Pancreas (tissue), 10 donors: ENCODE measurements around the gene ACHE. TPM values are rescaled to one million over a fixed set of nuclear protein-coding genes. Genes with fewer than 3 reads are reported as not detected.

Experiments used
- ATAC-seq, 4 donors: fragments of 200-7000 bp; cut with Tn5 transposase; one replicate each; pipeline versions ENCODE4 v1.8.0 to v1.9.1; 2020; ENCODE audit warnings: mild to moderate bottlenecking in 4 of 4, moderate library complexity in 4 of 4
- DNase-seq, 6 donors: peaks; one replicate each; pipeline ENCODE4 v3.0.0-alpha.2; 2020
- FAIRE-seq: peaks from 2 replicates; lab custom pipeline; 2012; peaks lifted over from hg19 to GRCh38; lab: Jason Lieb, UNC
- H3K27ac ChIP-seq, 4 donors: fragments of 200-600 bp; sonication (generic); 1 replicate in 3 of 4; 2 replicates in 1 of 4; pipeline versions ENCODE4 v1.5.0 to v1.8.0; 2020
- H3K27me3 ChIP-seq, 4 donors: fragments of 200-600 bp; one replicate each; pipeline ENCODE4 v1.8.0; 2021
- H3K36me3 ChIP-seq, 3 donors: fragments of 200-600 bp; sonication (generic) in 1 of 3; one replicate each; pipeline versions ENCODE4 v1.5.0 to v1.8.0; 2020 to 2021
- H3K4me1 ChIP-seq, 3 donors: fragments of 200-600 bp; one replicate each; pipeline ENCODE4 v1.8.0; 2021
- H3K4me3 ChIP-seq, 4 donors: fragments of 200-600 bp; sonication (generic) in 2 of 4; one replicate each; pipeline versions ENCODE4 v1.5.0 to v1.8.0; 2020 to 2021
- H3K9me3 ChIP-seq, 4 donors: fragments of 200-600 bp; one replicate each; pipeline ENCODE4 v1.8.0; 2021
- CTCF ChIP-seq, 4 donors: fragments of 200-600 bp; sonication (generic) in 3 of 4; IDR thresholded peaks; one replicate each; pipeline versions ENCODE4 v1.5.0 to v1.8.0; 2021; ENCODE audit warnings: antibody characterized with exemption in 4 of 4
- WGBS, 2 donors: extraction: QIAGEN DNeasy Blood & Tissue Kit; methylation state at CpG; one replicate each; pipeline ENCODE4 v1.1.7; 2013; 5-methylcytosine and 5-hydroxymethylcytosine counted together
- intact Hi-C, 3 donors: fragments of 100-400 bp; cut with DNase I; formaldehyde crosslinking; loops; one replicate each; pipeline versions ENCODE4 v1.11.1 to v1.14.2; 2022
- microRNA-seq, 2 donors: library from miRNA; unstranded; fragments of <30 nt; microRNA quantifications; one replicate each; pipeline versions ENCODE4 to v1.1.0, GENCODE V29; 2019 to 2020
- polyA plus RNA-seq, 2 donors: library from polyadenylated mRNA; stranded (reverse); fragments of 200-250 nt; gene quantifications; one replicate each; pipeline ENCODE4 v1.2.3, GENCODE V29; 2013
- total RNA-seq, 6 donors: library from RNA; stranded (reverse); fragmentation: NEBNext Ultra II Directional in 4 of 6; extraction: Animal tissue kit (Norgen Biotek cat#: 25700) in 4 of 6; gene quantifications; one replicate each; pipeline versions ENCODE4 v1.2.1 to v1.2.4, GENCODE V29; 2021 to 2023
- donor health status: healthy with polysubstance abuse.
- donor health status: DM: no; HTN: no; CAD: no; lungs with moderate emphysema.
- donor health status: DM: no; HTN: no; CAD: no.
- donor health status: control.
- donor health status: control.
- donor health status: Bipolar disorder and iron deficiency.
- donor health status: DM: yes; HTN: yes; CAD: no.
- donor health status: DM: no; HTN: no; CAD: no.
- donor health status: DM: no; HTN: no; CAD: no.
- donor health status: DM: yes; HTN: yes; CAD: no.

Gene ACHE
- total and polyA plus RNA-seq, 8 donors: 1.2 to 10.9 (median 3.2) TPM

- no peaks in the 10 kb centered on the region for H3K9me3 ChIP-seq
- no peaks in the 10 kb centered on the region for H3K27me3 ChIP-seq
- TF ChIP-seq CTCF (IDR thresholded peaks at IDR 0.05): peak; percentile 55 to 86 (median 80)
- DNase-seq (peak; percentile 85 to 95 (median 88)), FAIRE-seq (no peak), ATAC-seq (peak; percentile 98 to 100 (median 100))
- no peaks in the 10 kb centered on the region for H3K36me3 ChIP-seq
- intact Hi-C loops: loop anchor here in 1 of 3 donors (5.0 to 10.0 kb wide), 2 partner anchors 55 to 147 kb away; partner anchors contain the start of gene POP7
- H3K27ac ChIP-seq: peak within 1 kb of the TSS in 3 of 4 donors; percentile 10 to 31 (median 13)
- H3K4me1 ChIP-seq: peaks cover 0 to 9% (median 0%) of the 10 kb centered on the region in 3 donors
- WGBS, 2 donors: 0 to 1% methylated on average over 55 to 71 of the region's 71 CpGs
- H3K4me3 ChIP-seq: peak within 1 kb of the TSS; percentile 34 to 67 (median 57)
Observed at GRCh38 chr7:100852048-100852872, 43.4 kb downstream of the ACHE start, which contains the start of gene SLC12A9. Gene SLC12A9, plus strand, starts transcription at chr7:100852713. Its CDS starts 1,485 bp downstream, at chr7:100854198.

- intact Hi-C loops: no loop called here
- peak in 1 of 6 donors; percentile 7 for DNase-seq
- 96 to 99% methylated on average over 4 of the region's 4 CpGs for WGBS, 2 donors
- H3K9me3 ChIP-seq: no peaks in the 10 kb centered on the region
- no peak for FAIRE-seq
- H3K36me3 ChIP-seq: no peaks in the 10 kb centered on the region
- ATAC-seq: no peak
- no peak for TF ChIP-seq CTCF (IDR thresholded peaks at IDR 0.05)
- no peak overlapping the region for H3K4me3 ChIP-seq
- H3K27me3 ChIP-seq: no peaks in the 10 kb centered on the region
- H3K27ac ChIP-seq: no peak overlapping the region
- peaks cover 0 to 4% (median 0%) of the 10 kb centered on the region in 3 donors for H3K4me1 ChIP-seq
Observed at GRCh38 chr7:100847360-100847759, 48.3 kb downstream of the ACHE start.

GRCh38 chr7:100840470-100841100 lies 55.1 kb downstream of the ACHE start:
- Histone ChIP-seq H3K27me3 (no peaks in the 10 kb centered on the region), H3K27ac (no peak overlapping the region), H3K4me1 (peaks cover 0 to 4% (median 0%) of the 10 kb centered on the region in 3 donors), H3K9me3 (no peaks in the 10 kb centered on the region), H3K36me3 (no peaks in the 10 kb centered on the region), H3K4me3 (no peak overlapping the region)
- ATAC-seq (no peak), FAIRE-seq (no peak), DNase-seq (no peak)
- TF ChIP-seq CTCF (IDR thresholded peaks at IDR 0.05): no peak
- 51 to 52% methylated on average over 8 of the region's 8 CpGs for WGBS, 2 donors
- intact Hi-C loops: no loop called here

Small RNA genes within 50 kb of the gene (microRNA-seq; reads per million reads assigned to microRNA genes)
- gene MIR6875: 0 to 0.39 reads per million in 2 donors

Other genes starting within 250 kb of the ACHE start
- gene ACTL6B, start 239.4 kb downstream of the ACHE start, total RNA-seq: under 1 TPM; 0.23 to 0.98 (median 0.57) TPM
- 1 to 10 TPM; 1.7 to 7.7 TPM for gene ACTL6B, start 239.4 kb downstream of the ACHE start, polyA plus RNA-seq
- 100 to 1,000 TPM in 5 of 6 donors, 10 to 100 TPM in 1; 84.7 to 118 (median 104) TPM for gene GNB2, start 222.1 kb downstream of the ACHE start, total RNA-seq
- 100 to 1,000 TPM in 1 of 2 donors, 10 to 100 TPM in 1; 82.2 to 151 TPM for gene GNB2, start 222.1 kb downstream of the ACHE start, polyA plus RNA-seq
- gene GIGYF1, start 201.6 kb downstream of the ACHE start, total RNA-seq: 10 to 100 TPM; 19.2 to 33.9 (median 26.9) TPM
- 10 to 100 TPM; 48.8 to 76.2 TPM for gene GIGYF1, start 201.6 kb downstream of the ACHE start, polyA plus RNA-seq
- gene POP7, start 189.8 kb downstream of the ACHE start, total RNA-seq: 10 to 100 TPM; 10.5 to 19.2 (median 13.8) TPM
- gene POP7, start 189.8 kb downstream of the ACHE start, polyA plus RNA-seq: 10 to 100 TPM; 20.5 to 26.1 TPM
- gene EPO, start 175.4 kb downstream of the ACHE start, total RNA-seq: 1 to 10 TPM; 1.6 to 5.5 (median 3.9) TPM
- 1 to 10 TPM; 1.8 to 5.9 TPM for gene EPO, start 175.4 kb downstream of the ACHE start, polyA plus RNA-seq
- under 1 TPM in 3 of 6 donors, not detected in 3; 0.03 to 0.05 (median 0.03) TPM for gene ZAN, start 162.3 kb downstream of the ACHE start, total RNA-seq
- under 1 TPM; 0.02 to 0.04 TPM for gene ZAN, start 162.3 kb downstream of the ACHE start, polyA plus RNA-seq
- gene EPHB4, start 68.4 kb downstream of the ACHE start, total RNA-seq: 10 to 100 TPM; 21.8 to 32.9 (median 27.5) TPM
- 10 to 100 TPM; 15.8 to 20.5 TPM for gene EPHB4, start 68.4 kb downstream of the ACHE start, polyA plus RNA-seq
- gene SLC12A9, start 43.2 kb downstream of the ACHE start, total RNA-seq: 10 to 100 TPM; 11.9 to 20.8 (median 13.9) TPM
- gene SLC12A9, start 43.2 kb downstream of the ACHE start, polyA plus RNA-seq: 10 to 100 TPM; 34.4 to 34.6 TPM
- 10 to 100 TPM; 24.1 to 36.6 (median 33.1) TPM for gene TRIP6, start 28.5 kb downstream of the ACHE start, total RNA-seq
- gene TRIP6, start 28.5 kb downstream of the ACHE start, polyA plus RNA-seq: 10 to 100 TPM; 41.7 to 57.6 TPM
- gene SRRT, start 20.8 kb downstream of the ACHE start, total RNA-seq: 10 to 100 TPM; 39.2 to 83.5 (median 50.0) TPM
- gene SRRT, start 20.8 kb downstream of the ACHE start, polyA plus RNA-seq: 100 to 1,000 TPM; 139 to 179 TPM
- gene UFSP1, start 6.2 kb downstream of the ACHE start, total RNA-seq: 1 to 10 TPM in 5 of 6 donors, under 1 TPM in 1; 0.83 to 3.2 (median 2.1) TPM
- gene UFSP1, start 6.2 kb downstream of the ACHE start, polyA plus RNA-seq: 1 to 10 TPM; 5.2 to 6.3 TPM
- gene MUC3A, start 53.6 kb upstream of the ACHE start, total RNA-seq: 1 to 10 TPM; 1.6 to 8.7 (median 2.2) TPM
- 1 to 10 TPM in 1 of 2 donors, under 1 TPM in 1; 0.53 to 1.2 TPM for gene MUC3A, start 53.6 kb upstream of the ACHE start, polyA plus RNA-seq
- under 1 TPM in 4 of 6 donors, not detected in 2; 0.03 to 0.70 (median 0.41) TPM for gene MUC12, start 73.7 kb upstream of the ACHE start, total RNA-seq
- under 1 TPM; 0.38 to 0.80 TPM for gene MUC12, start 73.7 kb upstream of the ACHE start, polyA plus RNA-seq
- gene MUC17, start 124.2 kb upstream of the ACHE start, total RNA-seq: under 1 TPM in 2 of 6 donors, not detected in 4; under 0.01 to 0.03 TPM
- gene MUC17, start 124.2 kb upstream of the ACHE start, polyA plus RNA-seq: not detected
- 10 to 100 TPM; 13.2 to 26.5 (median 15.9) TPM for gene TRIM56, start 189.6 kb upstream of the ACHE start, total RNA-seq
- 10 to 100 TPM in 1 of 2 donors, 1 to 10 TPM in 1; 7.6 to 10.5 TPM for gene TRIM56, start 189.6 kb upstream of the ACHE start, polyA plus RNA-seq
- gene SERPINE1, start 231.2 kb upstream of the ACHE start, total RNA-seq: 10 to 100 TPM in 1 of 6 donors, 1 to 10 TPM in 4, under 1 TPM in 1; 0.98 to 14.5 (median 3.7) TPM
- gene SERPINE1, start 231.2 kb upstream of the ACHE start, polyA plus RNA-seq: 1 to 10 TPM; 1.9 to 5.2 TPM